GM21526 (cell line): Measurements from ENCODE around the gene ZNF407.
A peak's percentile ranks its signal among the peaks of the same experiment; 100 is the strongest.

Experiments
- ATAC-seq: cut with Tn5 transposase; IDR thresholded peaks from one replicate; pipeline ENCODE4 v1.9.1; 2021; ENCODE audit warnings: moderate library complexity; ENCODE audit not compliant: unreplicated experiment, low FRiP score

ZNF407 gene

GRCh38 chr18:74582642-74583041, 15.0 kb upstream of the ZNF407 start:
- no peak for ATAC-seq

- no peak for ATAC-seq
These were observed 10.2 kb upstream of the ZNF407 start for GRCh38 chr18:74587441-74587840.

GRCh38 chr18:74589021-74589420, 8.6 kb upstream of the ZNF407 start:
- ATAC-seq = no peak

GRCh38 chr18:74589811-74590210, 7.9 kb upstream of the ZNF407 start:
- no peak for ATAC-seq

GRCh38 chr18:74590671-74591070, 7.0 kb upstream of the ZNF407 start:
- ATAC-seq = no peak

- ATAC-seq = no peak
These were observed 2.2 kb upstream of the ZNF407 start for GRCh38 chr18:74595431-74595830.

- ATAC-seq = peak; percentile 34
These were observed 522 bp upstream of the ZNF407 start for GRCh38 chr18:74597034-74597661.

- peak; percentile 63 for ATAC-seq
These were observed 806 bp downstream of the ZNF407 start for GRCh38 chr18:74598350-74599001.

- ATAC-seq = no peak
These were observed 6.7 kb downstream of the ZNF407 start for GRCh38 chr18:74604361-74604760.

GRCh38 chr18:74604774-74605173, 7.1 kb downstream of the ZNF407 start:
- no peak for ATAC-seq

GRCh38 chr18:74608681-74609080, 11.0 kb downstream of the ZNF407 start:
- ATAC-seq = no peak

- no peak for ATAC-seq
These were observed 11.9 kb downstream of the ZNF407 start for GRCh38 chr18:74609535-74609934.

GRCh38 chr18:74610051-74610615, 12.5 kb downstream of the ZNF407 start:
- ATAC-seq = no peak

- ATAC-seq = no peak
These were observed 13.2 kb downstream of the ZNF407 start for GRCh38 chr18:74610860-74611259.

- ATAC-seq = no peak
These were observed 14.1 kb downstream of the ZNF407 start for GRCh38 chr18:74611765-74612164.

- peak; percentile 51 for ATAC-seq
These were observed 15.7 kb downstream of the ZNF407 start for GRCh38 chr18:74613381-74613780.

- no peak for ATAC-seq
These were observed 18.8 kb downstream of the ZNF407 start for GRCh38 chr18:74616494-74616893.

GRCh38 chr18:74617486-74617885, 19.8 kb downstream of the ZNF407 start:
- no peak for ATAC-seq

- no peak for ATAC-seq
These were observed 24.4 kb downstream of the ZNF407 start for GRCh38 chr18:74622072-74622471.

GRCh38 chr18:74623047-74623816, 25.6 kb downstream of the ZNF407 start:
- no peak for ATAC-seq

GRCh38 chr18:74624466-74624865, 26.8 kb downstream of the ZNF407 start:
- no peak for ATAC-seq
